Caco-2 (cell line): ENCODE data around the gene CFAP46. TPM values are rescaled to one million over a fixed set of nuclear protein-coding genes. Genes with fewer than 3 reads are reported as not detected.

Experiments
- BruUV-seq: library from RNA; stranded (reverse); fragments of 400-500 nt; replicated peaks from 2 replicates; lab custom pipeline; 2021; lab: Mats Ljungman, UMichigan
- CTCF ChIA-PET: fragments of 300-600 bp; sonication (Branson Sonifier 250); formaldehyde crosslinking; loops from one replicate; lab custom pipeline; 2022; ENCODE audit warnings: antibody characterized with exemption; lab: Charles Lee
- POLR2A ChIA-PET: fragments of 300-600 bp; sonication (Branson Sonifier 250); formaldehyde crosslinking; loops from one replicate; lab custom pipeline; 2022; ENCODE audit warnings: antibody characterized with exemption; lab: Charles Lee
- DNase-seq, 2 experiments: peaks; one replicate each; pipeline versions ENCODE4 v3.0.0 to v3.0.0-alpha.2; 2020 to 2022
- H3K27me3 ChIP-seq: replicated peaks from 2 replicates; pipeline ENCODE4 v1.6.0; 2011; ENCODE audit warnings: low read length; ENCODE audit not compliant: control insufficient read depth, insufficient read depth
- H3K36me3 ChIP-seq: 2 replicates; pipeline ENCODE4 v1.5.1; 2011; ENCODE audit warnings: low read length; ENCODE audit not compliant: control insufficient read depth, insufficient read depth
- H3K4me1 ChIP-seq: fragments of 250-450 bp; sonication (Bioruptor Pico); 2 replicates; pipeline ENCODE4 v1.5.1; 2020; ENCODE audit warnings: mild to moderate bottlenecking
- H3K4me3 ChIP-seq: 2 replicates; pipeline ENCODE4 v1.5.1; 2011; ENCODE audit warnings: low read depth, mild to moderate bottlenecking, control low read depth, low read length
- H3K9me3 ChIP-seq: fragments of 250-450 bp; sonication (Bioruptor Pico); 2 replicates; pipeline ENCODE4 v1.5.1; 2020; ENCODE audit warnings: mild to moderate bottlenecking, moderate library complexity
- H3K27ac Mint-ChIP-seq: one replicate; pipeline ENCODE4 v1.8.0; 2022; ENCODE audit warnings: mixed read lengths; ENCODE audit not compliant: unreplicated experiment
- H3K27me3 Mint-ChIP-seq: one replicate; pipeline ENCODE4 v1.8.0; 2022; ENCODE audit warnings: mixed read lengths; ENCODE audit not compliant: insufficient read depth, unreplicated experiment
- H3K36me3 Mint-ChIP-seq: one replicate; pipeline ENCODE4 v1.8.0; 2022; ENCODE audit warnings: mild to moderate bottlenecking, mixed read lengths; ENCODE audit not compliant: insufficient read depth, unreplicated experiment
- H3K4me1 Mint-ChIP-seq: one replicate; pipeline ENCODE4 v1.8.0; 2022; ENCODE audit warnings: low read depth, mixed read lengths; ENCODE audit not compliant: unreplicated experiment
- H3K4me3 Mint-ChIP-seq: one replicate; pipeline ENCODE4 v1.8.0; 2022; ENCODE audit warnings: mild to moderate bottlenecking, moderate library complexity, mixed read lengths; ENCODE audit not compliant: unreplicated experiment
- H3K9me3 Mint-ChIP-seq: one replicate; pipeline ENCODE4 v1.8.0; 2022; ENCODE audit warnings: mixed read lengths; ENCODE audit not compliant: unreplicated experiment
- intact Hi-C: fragments of 100-400 bp; cut with micrococcal nuclease; formaldehyde crosslinking; loops from one replicate; pipeline ENCODE4 v1.10.0; 2022; ENCODE audit not compliant: unreplicated experiment
- total RNA-seq: library from RNA; stranded (reverse); gene quantifications from 2 replicates; pipeline ENCODE4 v1.2.3, GENCODE V29; 2022
- TF ChIP-seq, protein P1 (sequence below), 2 experiments: fragments of 200-600 bp in 1 of 2; IDR thresholded peaks; 1 replicate in 1 of 2; 2 replicates in 1 of 2; pipeline versions ENCODE4 v1.5.1 to v1.8.0; 2011 to 2022; ENCODE audit warnings: antibody characterized with exemption in 1 of 2, control low read depth in 1 of 2, inconsistent platforms in 1 of 2, low read depth in 1 of 2, low read length in 1 of 2, mild to moderate bottlenecking in 1 of 2, moderate library complexity in 1 of 2; ENCODE audit not compliant: insufficient read depth in 1 of 2, severe bottlenecking in 1 of 2, unreplicated experiment in 1 of 2

Gene CFAP46
- total RNA-seq, 1 experiment from 2014 or later, result not detected

DNA sequence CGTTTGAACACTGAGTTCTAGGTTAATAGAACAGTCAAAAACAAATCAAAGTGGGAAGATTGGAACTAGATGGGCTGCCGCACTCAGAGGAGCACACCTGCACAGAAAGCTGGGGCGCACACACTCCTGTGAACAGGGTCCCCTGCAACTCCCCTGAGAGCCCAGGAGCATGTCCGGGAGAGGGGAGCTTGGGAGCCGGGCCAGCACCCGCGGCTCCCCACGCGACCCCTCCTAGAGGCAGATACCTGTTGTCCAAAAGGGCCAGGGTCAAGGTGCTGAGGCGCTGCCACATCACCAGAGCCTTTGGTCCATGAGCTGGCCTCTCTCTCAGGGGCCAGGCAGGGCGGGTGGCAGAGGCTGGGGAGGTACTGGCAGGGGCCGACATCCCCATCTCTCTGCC is 162.0 kb downstream of the CFAP46 start:
- no TSS peak for BruUV-seq
- no peaks in the 10 kb centered on the region for H3K4me1 Mint-ChIP-seq

DNA sequence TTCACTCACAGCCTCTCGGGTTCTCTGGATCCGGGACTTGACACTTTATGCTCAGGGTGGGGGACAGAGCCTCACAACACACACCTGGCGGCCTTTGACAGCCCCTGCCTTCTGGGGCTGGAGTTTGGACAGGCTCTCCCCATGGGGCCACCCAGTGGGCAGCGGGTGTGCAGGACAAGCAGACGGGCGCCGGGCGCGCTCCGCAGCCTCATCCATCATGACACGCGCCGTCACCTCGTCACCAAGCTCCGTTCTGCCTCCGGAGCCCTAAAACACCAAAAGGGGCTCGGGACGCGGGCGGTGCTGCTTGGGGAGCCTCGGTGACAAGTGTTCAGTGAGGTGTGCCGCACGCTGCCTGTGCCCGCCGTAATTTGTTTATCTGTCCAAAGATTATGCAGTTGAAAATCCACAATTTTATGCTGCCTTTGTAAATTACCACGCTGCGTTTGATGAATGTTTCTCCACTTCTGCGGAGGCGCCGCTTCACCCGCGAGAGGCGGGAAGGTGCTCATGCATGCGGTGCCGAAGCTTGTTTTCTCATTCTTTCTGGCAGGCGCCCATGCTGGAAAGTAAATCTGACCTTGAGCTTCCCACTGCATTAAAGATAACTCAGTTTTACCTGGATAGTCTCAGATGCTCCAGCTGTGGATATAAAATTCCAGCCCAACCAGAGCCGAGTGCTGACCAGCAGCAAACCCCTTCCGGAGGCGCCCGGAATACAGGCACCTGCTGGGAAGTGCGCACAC is 162.6 kb downstream of the CFAP46 start:
- Histone ChIP-seq H3K4me1 (no peaks in the 10 kb centered on the region), H3K27me3 (no peaks in the 10 kb centered on the region), H3K9me3 (no peaks in the 10 kb centered on the region), H3K36me3 (no peaks in the 10 kb centered on the region; the same call in 1 of the 2 replicates), H3K4me3 (no peak overlapping the region)
- no peak overlapping the region for H3K4me3 Mint-ChIP-seq
- DNase-seq, result no peak
- H3K27ac Mint-ChIP-seq, result no peak overlapping the region
- no TSS peak for BruUV-seq
- peaks cover 9% of the 10 kb centered on the region for H3K36me3 Mint-ChIP-seq
- ChIA-PET CTCF (no interaction called here), POLR2A (no interaction called here)
- TF ChIP-seq, protein P1, sequence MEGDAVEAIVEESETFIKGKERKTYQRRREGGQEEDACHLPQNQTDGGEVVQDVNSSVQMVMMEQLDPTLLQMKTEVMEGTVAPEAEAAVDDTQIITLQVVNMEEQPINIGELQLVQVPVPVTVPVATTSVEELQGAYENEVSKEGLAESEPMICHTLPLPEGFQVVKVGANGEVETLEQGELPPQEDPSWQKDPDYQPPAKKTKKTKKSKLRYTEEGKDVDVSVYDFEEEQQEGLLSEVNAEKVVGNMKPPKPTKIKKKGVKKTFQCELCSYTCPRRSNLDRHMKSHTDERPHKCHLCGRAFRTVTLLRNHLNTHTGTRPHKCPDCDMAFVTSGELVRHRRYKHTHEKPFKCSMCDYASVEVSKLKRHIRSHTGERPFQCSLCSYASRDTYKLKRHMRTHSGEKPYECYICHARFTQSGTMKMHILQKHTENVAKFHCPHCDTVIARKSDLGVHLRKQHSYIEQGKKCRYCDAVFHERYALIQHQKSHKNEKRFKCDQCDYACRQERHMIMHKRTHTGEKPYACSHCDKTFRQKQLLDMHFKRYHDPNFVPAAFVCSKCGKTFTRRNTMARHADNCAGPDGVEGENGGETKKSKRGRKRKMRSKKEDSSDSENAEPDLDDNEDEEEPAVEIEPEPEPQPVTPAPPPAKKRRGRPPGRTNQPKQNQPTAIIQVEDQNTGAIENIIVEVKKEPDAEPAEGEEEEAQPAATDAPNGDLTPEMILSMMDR (IDR thresholded peaks at IDR 0.05; ENCODE audit: insufficient read depth in 1 of 2, low read depth in 1 of 2, low read length in 1 of 2, severe bottlenecking in 1 of 2, unreplicated experiment in 1 of 2), result no peak
- H3K27me3 Mint-ChIP-seq, result no peaks in the 10 kb centered on the region
- H3K4me1 Mint-ChIP-seq, result no peaks in the 10 kb centered on the region
- H3K9me3 Mint-ChIP-seq, result no peaks in the 10 kb centered on the region
- intact Hi-C loops, result no loop called here

More for the DNA sequence above, 162.0 kb downstream of the CFAP46 start:
- Mint-ChIP-seq H3K27me3 (no peaks in the 10 kb centered on the region), H3K27ac (no peak overlapping the region), H3K4me3 (no peak overlapping the region), H3K36me3 (peaks cover 9% of the 10 kb centered on the region), H3K9me3 (no peaks in the 10 kb centered on the region)
- ChIA-PET POLR2A (no interaction called here), CTCF (no interaction called here)
- Histone ChIP-seq H3K27me3 (no peaks in the 10 kb centered on the region), H3K4me3 (no peak overlapping the region), H3K36me3 (no peaks in the 10 kb centered on the region; the same call in 1 of the 2 replicates), H3K4me1 (no peaks in the 10 kb centered on the region), H3K9me3 (no peaks in the 10 kb centered on the region)
- TF ChIP-seq, protein P1 (IDR thresholded peaks at IDR 0.05; ENCODE audit: insufficient read depth in 1 of 2, low read depth in 1 of 2, low read length in 1 of 2, severe bottlenecking in 1 of 2, unreplicated experiment in 1 of 2), result no peak
- no peak for DNase-seq
- intact Hi-C loops, result no loop called here

DNA sequence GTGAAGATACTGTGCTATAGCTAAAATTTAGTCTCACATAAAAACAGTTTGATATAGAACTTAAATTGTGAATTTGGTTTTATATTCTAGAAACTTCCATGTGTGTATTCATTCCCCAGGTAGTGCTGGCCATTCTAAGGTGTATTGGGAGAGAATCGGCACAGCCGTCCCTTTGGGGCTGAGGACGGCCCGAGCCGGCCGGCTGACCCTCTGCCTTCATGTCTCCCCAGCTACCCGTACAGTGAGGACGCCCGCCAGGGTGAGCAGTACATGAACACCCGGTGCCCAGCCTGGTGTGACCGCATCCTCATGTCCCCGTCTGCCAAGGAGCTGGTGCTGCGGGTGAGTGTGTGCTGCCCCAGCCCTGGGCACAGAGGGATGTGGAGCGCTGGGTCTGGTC is 164.9 kb downstream of the CFAP46 start:
- H3K9me3 Mint-ChIP-seq, result no peaks in the 10 kb centered on the region
- H3K4me3 Mint-ChIP-seq, result no peak overlapping the region
- no peak overlapping the region for H3K27ac Mint-ChIP-seq
- H3K4me1 Mint-ChIP-seq, result no peaks in the 10 kb centered on the region
- Histone ChIP-seq H3K4me3 (no peak overlapping the region), H3K4me1 (no peaks in the 10 kb centered on the region), H3K36me3 (no peaks in the 10 kb centered on the region; the same call in 1 of the 2 replicates), H3K27me3 (no peaks in the 10 kb centered on the region), H3K9me3 (0 out of 2 replicates have a peak, but pooled peaks cover 3% of the 10 kb centered on the region)
- BruUV-seq, result no TSS peak
- no peaks in the 10 kb centered on the region for H3K27me3 Mint-ChIP-seq
- DNase-seq, result no peak
- CTCF ChIA-PET, result no interaction called here
- peaks cover 6% of the 10 kb centered on the region for H3K36me3 Mint-ChIP-seq
- TF ChIP-seq, protein P1 (IDR thresholded peaks at IDR 0.05; ENCODE audit: insufficient read depth in 1 of 2, low read depth in 1 of 2, low read length in 1 of 2, severe bottlenecking in 1 of 2, unreplicated experiment in 1 of 2), result no peak
- intact Hi-C loops, result no loop called here
- POLR2A ChIA-PET, result no interaction called here
